HL-60/S4 treated with retinoic acid at 250 ng/mL for 4 days and 3 days (cell line): ENCODE results near the gene KTI12.
"Not testable (repeated sequence)": the region's sequence is repeated elsewhere in the genome, so short reads cannot be mapped to it uniquely, and the experiment has no call there.

Source experiments
- in situ Hi-C: fragments of 300-500 bp; cut with MboI; formaldehyde crosslinking; loops from 2 replicates; pipeline ENCODE4 v1.7.0; 2022; ENCODE audit warnings: low sequenced_read_pairs

Gene KTI12

DNA sequence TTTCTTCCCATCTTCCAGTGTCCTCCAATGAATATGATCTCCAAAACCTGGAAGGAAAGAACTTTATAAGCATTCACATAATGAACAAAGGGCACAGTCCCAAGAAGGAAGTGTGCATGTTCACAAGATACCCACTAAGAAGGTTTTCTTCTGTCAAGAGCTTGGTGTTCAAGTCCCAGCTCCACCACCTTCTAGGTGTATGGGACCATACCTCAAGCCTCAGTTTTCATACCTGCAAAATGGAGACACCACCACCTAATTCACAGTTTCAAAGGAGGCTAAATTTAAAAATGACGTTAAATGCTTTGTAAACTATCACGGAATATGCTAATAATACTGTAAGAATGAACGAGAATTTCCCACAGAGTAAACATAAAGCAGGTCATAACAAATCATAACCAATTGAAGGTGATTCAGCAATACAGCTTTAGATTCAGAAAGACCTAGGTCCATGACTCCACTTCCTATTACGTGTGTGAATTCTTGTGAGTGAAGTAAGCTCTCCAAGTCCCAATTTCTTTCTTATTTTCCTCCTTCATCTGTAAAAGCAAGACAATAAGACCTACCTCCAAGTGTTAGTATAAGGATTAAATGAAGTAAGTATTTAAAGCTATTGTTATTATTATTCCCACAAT, 8.1 kb upstream of the KTI12 start:
- in situ Hi-C loops, result no loop called here

DNA sequence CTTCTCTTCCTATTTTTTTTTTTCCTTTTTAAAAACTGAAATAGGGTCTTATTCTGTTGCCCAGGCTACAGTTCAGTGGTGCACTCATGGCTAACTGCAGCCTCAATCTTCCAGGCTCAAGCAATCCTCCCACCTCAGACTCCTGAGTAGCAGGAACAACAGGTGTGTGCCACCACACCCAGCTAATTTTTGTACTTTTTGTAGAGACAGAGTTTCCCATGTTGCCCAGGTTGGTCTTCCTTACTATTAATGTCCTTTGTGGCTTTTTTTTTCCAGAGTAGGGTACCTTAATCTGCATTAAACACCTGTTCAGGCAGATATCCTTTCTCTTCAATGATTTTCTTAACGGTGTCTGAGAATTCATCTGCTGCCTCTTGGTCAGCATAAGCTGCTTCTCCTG, 4.3 kb upstream of the KTI12 start:
- in situ Hi-C loops, result no loop called here

DNA sequence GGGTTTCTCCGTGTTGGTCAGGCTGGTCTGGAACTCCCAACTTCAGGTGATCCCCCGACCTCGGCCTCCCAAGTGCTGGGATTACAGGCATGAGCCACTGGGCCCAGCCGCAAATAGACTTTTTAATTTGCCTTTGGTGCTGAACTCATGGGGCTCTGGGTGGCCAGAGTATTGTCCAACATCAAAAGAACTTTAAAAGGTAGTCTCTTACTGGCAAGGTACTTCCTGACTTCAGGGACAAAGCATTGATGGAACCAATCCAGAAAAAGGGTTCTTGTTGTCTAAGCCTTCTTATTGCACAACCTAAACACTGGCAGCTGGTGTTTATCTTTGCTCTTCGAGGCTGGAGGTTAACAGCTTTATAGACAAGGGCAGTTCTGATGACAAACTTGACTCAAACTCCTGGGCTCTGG, 3.8 kb upstream of the KTI12 start:
- in situ Hi-C loops, result no loop called here

DNA sequence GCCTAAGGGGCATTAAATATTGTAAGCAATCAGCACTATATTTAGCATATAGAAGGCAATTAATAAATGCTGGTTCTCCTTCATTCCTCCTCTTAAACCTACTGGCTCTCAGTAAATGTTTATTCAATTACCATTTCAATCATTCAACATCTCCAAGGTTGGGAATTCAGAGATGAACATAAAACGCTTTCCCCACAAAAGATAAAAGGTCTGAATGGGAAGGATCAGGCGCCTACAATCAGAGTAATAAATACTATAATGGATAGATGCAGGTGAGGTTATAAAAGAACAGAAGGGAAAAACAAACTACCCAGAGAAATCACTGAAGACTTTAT, 407 bp upstream of the KTI12 start:
- in situ Hi-C loops, result no loop called here

GRCh38 chr1:52032785-52033131, 852 bp downstream of the KTI12 start:
- in situ Hi-C loops, result no loop called here

GRCh38 chr1:52032124-52032784, 1.4 kb downstream of the KTI12 start:
- in situ Hi-C loops, result no loop called here

- in situ Hi-C loops, result not testable (repeated sequence)
These were observed 4.8 kb downstream of the KTI12 start for GRCh38 chr1:52028839-52029238.

- in situ Hi-C loops, result no loop called here
These were observed 5.3 kb downstream of the KTI12 start for GRCh38 chr1:52028328-52028727.

- in situ Hi-C loops, result no loop called here
These were observed 7.3 kb downstream of the KTI12 start for GRCh38 chr1:52026278-52026677.

- in situ Hi-C loops, result no loop called here
These were observed 11.5 kb downstream of the KTI12 start for GRCh38 chr1:52022133-52022532.

GRCh38 chr1:52008071-52008809, 25.4 kb downstream of the KTI12 start:
- in situ Hi-C loops, result no loop called here

DNA sequence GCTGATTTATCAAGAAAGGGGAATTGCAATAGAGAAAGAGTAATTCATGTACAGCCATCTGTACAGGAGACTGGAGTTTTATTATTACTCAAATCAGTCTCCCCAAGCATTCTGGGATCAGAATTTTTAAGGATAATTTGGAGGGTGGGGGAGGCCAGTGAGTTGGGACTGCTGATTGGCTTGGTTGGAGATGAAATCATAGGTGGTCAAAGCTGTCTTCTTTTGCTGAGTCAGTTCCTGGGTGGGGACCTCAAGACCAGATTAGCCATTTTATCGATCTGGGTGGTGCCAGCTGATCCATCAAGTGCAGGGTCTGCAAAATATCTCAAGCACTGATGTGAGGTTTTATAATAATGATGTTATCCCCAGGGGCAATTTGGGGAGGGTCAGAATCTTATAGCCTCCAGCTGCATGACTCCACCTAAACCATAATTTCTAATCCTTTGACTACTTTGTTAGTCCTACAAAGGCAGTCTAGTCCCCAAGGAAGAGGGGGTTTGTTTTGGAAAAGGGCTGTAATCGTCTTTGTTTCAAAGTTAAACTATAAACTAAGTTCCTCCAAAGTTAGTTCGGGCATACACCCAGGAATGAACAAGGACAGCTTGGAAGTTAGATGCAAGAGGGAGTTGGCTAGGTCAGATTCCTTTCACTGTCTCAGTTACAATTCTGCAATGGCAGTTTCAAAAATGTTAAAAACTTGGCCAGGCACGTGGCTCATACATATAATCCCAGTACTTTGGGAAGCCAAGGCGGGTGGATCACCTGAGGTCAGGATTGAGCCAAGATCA, 26.2 kb downstream of the KTI12 start:
- in situ Hi-C loops, result no loop called here

DNA sequence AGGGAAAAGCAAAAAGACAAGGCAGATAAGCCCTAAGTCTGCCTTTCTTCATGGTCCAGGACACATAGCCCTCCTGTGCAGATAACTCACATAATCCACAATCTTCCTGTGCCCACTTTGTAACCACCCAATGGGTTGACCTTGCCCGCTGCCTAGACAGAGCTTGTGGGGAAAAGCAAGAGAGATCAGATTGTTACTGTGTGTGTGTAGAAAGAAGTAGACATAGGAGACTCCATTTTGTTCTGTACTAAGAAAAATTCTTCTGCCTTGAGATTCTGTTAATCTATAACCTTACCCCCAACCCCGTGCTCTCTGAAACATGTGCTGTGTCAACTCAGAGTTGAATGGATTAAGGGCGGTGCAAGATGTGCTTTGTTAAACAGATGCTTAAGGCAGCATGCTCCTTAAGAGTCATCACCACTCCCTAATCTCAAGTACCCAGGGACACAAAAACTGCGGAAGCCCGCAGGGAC, 27.5 kb downstream of the KTI12 start:
- in situ Hi-C loops, result not testable (repeated sequence)

DNA sequence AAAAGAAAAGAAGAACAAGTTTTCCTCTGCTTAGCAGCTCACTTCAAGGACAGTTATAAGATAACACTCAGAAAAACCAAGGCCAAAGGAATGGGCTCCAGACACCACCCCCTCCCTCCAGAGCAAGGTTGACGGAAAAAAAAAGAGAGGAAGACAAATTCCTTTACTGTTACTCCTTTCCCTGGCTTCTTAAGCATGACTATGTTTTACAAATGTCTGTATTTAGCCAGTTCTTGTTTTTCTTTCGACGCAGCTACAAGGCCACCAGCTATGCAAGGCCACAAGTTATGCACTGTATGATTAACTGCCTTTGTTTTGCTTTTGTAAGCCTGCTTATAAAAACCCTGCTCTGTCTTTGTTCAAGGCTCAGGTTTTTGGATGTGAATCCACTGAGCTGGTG, 28.1 kb downstream of the KTI12 start:
- in situ Hi-C loops, result not testable (repeated sequence)

GRCh38 chr1:52003877-52004276, 29.7 kb downstream of the KTI12 start:
- in situ Hi-C loops, result no loop called here

- in situ Hi-C loops, result no loop called here
These were observed 31.3 kb downstream of the KTI12 start for GRCh38 chr1:52002038-52002917.

GRCh38 chr1:51998701-51999100, 34.9 kb downstream of the KTI12 start:
- in situ Hi-C loops, result no loop called here

DNA sequence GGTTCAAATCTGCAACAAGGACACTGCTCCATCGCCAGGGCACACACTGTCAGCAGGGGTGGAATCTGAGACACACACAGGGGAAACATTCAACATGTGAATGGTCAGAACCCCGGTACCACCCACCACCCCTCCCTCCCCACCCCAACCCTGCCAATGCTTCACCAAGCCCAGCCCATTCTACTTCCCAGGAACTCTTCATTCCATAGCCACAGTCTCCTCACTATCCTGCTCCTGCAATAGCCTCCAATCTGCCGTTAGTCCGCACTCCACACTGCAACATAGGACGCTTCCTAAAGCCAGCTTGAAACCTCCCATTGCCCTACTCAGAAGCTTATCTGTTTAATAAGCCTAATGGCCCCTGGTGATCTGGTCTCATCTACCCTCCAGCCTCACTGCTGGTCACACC, 35.6 kb downstream of the KTI12 start:
- in situ Hi-C loops, result no loop called here

- in situ Hi-C loops, result no loop called here
These were observed 43.1 kb downstream of the KTI12 start, which contains the start of gene RAB3B for GRCh38 chr1:51990478-51990965. TSS of gene RAB3B (minus strand) at chr1:51990700. CDS start at chr1:51977117, 13,583 bp downstream.
